Myocyte (in vitro differentiated cells): ENCODE results near the gene GK2. TPM values are rescaled to one million over a fixed set of nuclear protein-coding genes. Genes with fewer than 3 reads are reported as not detected.
A peak's percentile ranks its signal among the peaks of the same experiment; 100 is the strongest.

ENCODE experiments used
- DNase-seq: peaks from one replicate; pipeline ENCODE4 v3.0.0-alpha.2; 2012; ENCODE audit warnings: low read depth
- polyA plus RNA-seq: library from polyadenylated mRNA; unstranded; fragments of >200 nt; gene quantifications from one replicate; pipeline ENCODE4 v1.2.1, GENCODE V29; 2012; ENCODE audit warnings: missing spikeins
- total RNA-seq: library from RNA; depleted of rRNA; stranded (reverse); fragments of >200 nt; gene quantifications from 2 replicates; pipeline ENCODE4 v1.2.3, GENCODE V29; 2014

GK2 gene
- not detected in 2 replicates for total RNA-seq
- polyA plus RNA-seq: not detected

DNA sequence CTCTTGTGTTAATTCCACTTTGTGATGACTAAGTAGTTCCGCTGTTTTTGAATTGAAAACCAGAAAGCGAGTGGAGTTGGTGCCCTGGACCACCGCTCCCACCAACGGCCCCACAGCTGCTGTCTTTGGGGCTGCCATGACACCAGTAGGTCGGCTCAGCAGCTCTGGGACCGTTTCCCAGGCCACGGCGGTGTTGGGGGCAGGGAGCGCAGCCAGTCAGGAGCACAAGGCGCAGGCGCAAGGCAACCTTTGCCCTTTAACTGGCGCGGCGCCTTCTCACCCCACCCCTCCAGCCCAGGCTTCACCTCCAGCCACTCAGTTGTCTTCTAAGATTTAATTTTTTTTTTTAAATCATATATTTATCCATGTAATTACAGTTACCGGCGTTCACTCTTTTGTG lies at the start of gene GK2:
TSS of gene GK2 (minus strand) at position 166 of the 400 bp plus-strand sequence. CDS start at position 138, 28 bp downstream.
- no peak for DNase-seq

DNA sequence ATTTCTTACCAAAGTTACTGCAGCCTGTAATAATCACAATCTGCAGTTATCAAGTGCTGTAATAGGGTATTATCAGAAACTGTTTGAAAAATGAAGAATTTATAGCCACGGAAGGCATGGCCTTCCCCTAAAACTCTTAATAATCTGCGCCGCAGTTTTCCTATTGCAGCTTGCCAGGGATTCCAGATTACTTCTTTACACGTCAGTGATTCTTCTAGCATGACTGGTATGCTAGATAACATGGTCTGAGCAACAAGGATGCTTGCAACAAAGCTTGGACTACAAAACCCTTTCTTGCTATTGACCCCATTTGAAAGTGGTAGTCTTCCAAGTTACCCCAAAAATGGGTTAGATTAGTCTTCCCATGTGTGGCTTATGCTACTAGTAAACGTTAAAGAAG lies 47.2 kb upstream of the GK2 start:
- no peak for DNase-seq

DNA sequence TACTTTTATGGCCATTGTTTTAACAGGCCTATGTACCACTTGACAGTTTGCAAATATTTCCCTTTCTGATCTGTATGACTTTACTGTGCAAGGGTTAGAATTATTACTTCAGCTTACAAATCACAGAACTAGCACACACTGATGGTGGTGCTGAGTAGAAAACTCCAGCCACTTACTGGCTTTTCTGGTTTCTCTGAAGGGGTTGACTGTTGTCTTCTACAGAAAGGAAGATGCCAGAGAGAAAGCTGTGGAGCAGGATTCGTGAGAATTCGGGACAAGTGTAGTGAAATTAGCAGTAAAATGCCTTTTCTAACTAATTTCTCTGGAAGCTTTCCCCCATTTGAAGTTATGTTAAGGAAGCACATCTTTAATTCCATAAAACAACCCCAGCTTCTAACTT lies 46.6 kb upstream of the GK2 start:
- DNase-seq: no peak

DNA sequence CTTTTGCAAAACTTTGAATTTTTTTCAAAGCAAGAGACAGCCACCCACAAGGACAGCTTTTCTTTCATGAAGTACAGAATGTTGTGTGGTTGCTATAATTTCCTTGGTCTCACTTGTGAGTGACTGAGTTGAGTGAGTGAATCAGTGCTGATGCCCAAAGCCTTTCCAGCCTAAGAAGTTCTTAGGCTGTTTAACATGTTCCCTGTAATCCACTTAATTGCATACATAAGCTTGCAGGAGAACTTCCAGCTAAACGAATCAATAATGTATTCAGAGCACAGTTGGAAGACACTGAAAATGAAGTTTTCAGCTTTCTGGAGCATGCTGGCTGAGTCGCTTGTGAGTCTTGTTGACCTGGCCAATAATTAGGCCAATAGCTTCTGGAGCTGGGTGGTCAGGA lies 42.0 kb upstream of the GK2 start:
- no peak for DNase-seq

DNA sequence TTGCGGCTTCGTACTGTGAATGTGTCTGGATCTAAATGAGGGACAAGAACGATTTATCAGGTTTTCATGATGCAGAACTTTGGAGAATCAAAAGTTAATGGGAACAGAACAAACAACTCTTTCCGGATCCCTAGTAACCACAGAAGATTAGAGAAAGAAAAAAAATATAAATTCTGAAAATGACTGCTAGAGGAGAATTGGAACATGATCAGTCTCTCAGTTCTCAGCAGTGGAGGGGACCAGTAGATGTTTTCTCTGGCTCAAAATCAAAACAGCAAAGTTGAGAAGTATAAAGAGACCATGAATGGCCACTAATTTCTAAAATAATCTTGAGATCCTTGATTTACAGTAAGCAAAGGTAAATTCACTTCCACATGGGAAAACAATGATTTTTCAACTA lies 38.1 kb upstream of the GK2 start:
- DNase-seq: no peak

DNA sequence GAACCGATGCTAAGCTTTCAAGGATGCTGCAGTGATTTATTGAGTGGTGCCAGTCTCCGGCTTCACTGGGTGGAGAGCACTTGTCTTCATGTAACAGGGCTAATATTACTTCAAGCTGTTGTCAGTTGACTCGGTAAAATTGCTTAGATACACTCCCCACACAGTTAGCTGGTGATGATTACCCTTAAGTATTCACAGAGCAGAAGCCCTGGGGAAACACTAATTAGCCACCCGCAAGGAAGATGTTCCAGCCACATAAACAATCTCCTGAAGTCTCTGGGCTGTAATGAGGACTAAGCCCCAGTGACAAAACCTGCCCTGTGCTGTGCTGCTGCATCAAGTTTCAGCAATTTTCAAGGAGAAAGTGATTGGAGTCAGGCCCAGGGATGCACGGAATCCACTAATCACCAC lies 37.3 kb upstream of the GK2 start:
- DNase-seq: peak; percentile 8

DNA sequence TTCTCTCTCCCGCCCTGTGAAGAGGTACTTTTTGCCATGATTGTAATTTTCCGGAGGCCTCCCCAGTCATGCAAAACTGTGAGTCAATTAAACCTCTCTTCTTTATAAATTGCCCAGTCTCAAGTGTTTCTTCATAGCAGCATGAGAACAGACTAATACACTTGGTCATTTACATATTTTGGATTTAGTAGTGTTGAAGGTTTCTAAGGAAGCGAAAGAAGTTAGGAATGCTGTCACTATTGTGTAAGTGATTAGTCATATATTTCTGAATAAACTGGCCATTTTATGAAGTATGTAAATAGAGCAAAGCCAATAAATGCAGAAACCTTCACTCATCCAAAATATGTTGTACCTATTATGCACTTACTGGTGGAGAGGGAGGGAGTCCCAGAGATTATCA lies 34.4 kb upstream of the GK2 start:
- DNase-seq: no peak

DNA sequence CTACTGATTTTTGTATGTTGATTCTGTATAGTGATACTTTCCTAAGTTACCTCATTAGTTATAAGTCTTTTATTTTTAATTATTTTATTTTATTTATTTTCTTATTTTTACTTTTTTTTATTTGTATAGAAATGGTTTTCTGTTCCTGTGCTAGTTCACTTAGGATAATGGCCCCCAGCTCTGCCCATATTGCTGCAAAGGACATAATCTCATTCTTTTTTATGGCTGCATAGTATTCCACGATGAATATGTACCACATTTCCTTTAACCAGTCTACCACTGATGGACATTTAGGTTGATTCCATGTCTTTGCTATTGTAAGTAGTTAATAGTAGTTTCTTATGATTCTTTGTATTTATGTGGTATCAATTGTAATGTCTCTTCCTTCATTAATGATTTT lies 31.5 kb upstream of the GK2 start:
- DNase-seq: no peak

DNA sequence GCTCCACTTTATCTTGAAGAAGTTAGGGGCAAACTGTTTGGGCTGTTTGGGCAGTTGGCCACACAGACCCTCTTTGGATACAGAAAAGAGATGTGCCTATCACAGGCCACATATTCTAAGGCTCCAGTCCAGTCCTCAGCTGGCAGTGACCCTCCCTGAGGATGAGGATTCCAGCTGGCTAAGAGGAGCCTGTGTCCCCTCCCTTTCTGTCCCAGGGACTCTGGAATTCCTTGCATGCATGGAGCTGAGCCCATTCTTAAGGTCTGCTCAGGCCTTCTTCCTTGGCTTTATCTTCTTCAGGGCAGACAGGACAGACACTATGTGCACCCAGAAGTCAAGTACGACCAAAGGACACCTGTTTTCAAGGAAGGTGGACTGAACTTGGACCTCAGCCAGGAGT lies 23.8 kb upstream of the GK2 start:
- no peak for DNase-seq

DNA sequence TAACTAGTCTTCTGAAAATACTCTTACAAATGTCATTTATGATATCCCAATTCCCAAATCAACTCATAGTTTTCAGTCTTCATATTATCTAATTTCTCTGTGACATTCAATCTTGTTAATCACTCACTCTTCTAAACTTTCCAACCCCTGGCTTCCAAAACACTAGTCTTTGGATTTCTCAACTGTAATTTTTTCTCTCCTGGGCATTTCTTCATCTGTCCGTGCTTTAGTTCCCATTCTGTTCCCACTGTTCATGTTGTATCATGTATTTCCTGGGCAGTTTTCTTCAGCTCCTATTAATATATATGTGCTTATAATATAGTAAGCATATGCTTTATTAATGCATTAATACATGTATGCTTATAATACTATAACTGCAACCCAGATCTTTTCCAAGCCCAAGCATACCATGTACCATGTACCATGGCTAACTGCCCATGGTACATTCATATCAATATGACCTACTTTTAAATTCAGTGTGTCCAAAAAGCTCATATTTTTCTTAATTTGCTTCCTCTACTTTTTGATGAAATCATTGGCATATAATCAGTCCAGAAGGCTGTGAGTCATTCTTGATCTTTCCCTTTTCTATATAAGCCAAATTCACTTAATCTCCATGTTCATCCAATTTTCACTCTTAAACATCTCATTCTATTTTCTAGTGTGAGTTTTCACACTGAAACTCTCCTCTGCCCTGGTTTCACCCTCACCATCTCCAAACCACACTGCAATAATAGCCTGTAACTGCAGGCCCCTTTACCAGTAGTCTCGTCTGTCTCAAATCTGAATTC lies 21.3 kb upstream of the GK2 start:
- no peak for DNase-seq

DNA sequence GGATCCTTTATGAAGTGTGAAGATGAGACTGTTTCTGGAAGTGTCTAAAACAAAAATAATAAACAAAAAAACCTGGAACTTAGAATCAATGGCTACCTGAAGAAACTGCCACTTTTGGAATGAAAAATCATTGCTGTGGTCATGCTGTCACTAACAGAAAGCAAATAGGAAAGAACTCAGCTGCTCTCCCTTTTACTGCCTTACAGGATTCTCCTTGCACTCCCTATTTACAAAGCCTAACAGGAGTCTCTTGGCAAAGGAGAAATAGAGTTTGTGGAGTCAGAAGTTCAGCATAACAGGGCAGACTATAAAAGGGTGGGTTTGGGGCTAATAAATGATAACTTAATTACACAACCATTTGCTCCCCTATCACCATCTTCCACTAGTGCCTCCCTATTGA lies 19.0 kb upstream of the GK2 start:
- DNase-seq: no peak

DNA sequence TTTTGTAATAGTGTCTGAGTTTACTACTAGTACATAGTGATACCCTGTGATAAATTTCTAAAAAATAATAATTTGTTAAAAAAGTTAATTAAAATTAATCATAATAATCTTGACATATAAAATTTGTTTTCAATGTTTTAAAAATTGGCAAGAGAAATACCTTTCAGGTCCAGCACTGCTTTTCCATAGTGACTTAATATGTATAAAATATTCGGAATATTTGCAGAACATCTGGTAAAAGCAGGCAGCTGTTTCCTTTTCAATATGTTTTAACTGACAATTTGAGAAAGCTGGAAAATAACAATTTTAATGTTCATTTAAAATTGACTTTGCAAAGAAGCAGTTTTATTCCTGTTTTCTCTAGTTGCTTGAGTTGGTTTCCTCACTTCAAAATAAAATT lies 17.6 kb upstream of the GK2 start:
- no peak for DNase-seq

DNA sequence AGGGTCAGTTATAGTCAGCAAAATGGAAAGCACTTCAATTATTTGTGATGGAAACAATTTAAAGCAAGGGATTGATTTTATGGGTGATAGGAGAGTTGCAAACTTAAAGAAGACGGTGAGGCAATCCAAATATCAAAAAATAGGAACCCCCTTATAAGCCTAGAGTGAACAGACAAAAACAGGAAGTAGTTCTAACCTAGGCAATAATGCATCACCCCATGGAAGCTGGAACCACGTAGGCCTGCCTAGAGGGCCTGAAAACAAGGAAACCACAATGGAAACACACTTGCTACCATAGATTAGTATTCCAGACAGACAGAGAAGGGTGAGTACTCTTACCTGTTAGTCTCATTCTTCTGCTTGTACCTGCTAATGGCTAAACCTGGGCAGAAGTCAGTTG lies 13.5 kb upstream of the GK2 start:
- DNase-seq: no peak

DNA sequence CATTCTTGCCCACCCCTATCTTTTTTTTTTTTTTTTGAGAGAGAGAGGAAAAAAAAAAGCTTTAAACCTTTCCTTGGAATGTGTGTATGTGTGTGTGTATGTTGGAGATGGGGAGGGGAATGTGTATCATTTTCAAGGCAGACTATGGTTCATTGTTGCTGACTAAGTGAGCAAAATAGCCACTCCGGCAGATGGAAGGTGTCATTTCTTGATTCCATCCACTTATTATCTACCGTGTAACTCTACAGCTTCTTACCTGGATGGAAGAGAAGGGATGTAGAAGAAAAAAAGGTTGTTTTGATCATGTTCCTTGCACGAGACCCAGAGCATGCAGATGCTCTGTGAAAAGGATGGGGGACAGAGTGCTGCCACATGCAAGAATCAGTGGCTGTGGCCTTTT lies 5.9 kb upstream of the GK2 start:
- DNase-seq: no peak

DNA sequence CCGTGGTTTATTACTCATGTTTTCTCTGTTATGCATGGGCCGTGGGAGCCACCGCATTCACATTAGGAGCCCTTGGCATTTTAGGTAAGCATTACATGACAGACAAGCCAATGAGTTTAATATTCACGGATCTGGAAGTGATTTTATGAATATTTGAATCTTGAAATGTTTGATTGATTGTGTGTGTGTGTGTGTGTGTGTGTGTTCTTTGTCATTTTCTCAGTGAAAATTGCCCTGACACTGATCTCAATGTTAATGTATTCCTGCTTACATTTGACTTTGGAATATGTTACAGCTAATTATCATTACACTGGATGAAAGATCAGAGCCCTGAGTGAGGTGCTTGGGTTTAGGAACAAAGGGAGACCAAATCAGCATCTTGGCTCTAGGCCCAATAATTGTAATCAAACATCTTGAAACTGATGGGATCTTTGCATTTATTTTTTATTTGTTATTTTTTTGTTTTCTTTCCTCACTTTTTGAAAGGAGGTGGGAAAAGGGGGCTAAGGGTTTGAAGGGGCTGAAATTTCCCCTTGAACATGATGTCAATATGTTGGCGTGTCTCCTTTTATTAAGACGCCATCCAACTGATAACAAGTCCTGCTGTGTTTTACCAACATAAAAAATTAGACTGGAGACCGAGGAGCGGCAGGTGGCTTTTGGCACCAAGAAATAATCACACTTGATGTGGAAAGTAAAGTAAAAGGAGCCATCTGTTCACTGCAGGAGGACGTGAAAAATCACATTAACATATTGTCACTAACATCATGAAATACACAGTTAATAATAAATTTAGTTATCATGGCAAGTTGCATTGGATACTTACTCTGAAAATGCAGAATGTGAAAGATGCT lies 5.2 kb upstream of the GK2 start:
- DNase-seq: no peak

DNA sequence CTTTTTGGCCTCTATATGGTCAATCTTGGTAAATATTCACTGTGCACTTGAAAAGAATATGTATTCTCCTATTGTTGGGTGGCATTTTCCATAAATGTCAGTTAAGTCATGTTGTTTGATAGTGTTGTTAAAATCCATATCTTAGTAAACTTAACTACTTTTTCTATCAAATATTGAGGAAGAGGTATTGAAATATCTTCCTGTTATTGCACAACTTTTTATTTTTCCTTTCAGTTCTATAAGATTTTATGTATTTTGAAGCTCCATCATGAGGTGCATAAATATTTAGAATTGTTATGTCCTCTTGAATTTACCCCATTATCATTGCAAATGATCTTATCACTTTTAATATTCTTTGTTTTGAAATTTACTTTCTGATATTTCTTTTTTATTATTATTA lies 3.4 kb downstream of the GK2 start:
- DNase-seq: no peak

DNA sequence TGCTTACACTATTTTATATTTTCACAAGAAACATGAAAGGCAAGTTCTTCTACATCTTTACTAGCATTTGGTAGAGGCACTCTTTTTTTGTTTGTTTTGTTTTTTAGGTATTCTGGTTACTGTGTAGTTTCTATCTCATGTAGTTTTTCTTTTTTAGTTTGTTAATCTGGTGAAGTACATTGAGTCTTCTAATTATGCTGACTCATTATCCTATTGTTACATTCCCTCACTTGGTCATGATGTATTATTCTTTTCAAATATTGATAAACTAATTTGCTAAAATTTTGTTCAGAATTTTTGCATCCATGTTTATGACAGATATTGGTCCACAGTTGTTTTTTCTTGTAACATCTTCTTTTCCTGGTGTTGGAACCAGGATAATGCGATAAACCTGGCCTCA lies 4.7 kb downstream of the GK2 start:
- DNase-seq: no peak

DNA sequence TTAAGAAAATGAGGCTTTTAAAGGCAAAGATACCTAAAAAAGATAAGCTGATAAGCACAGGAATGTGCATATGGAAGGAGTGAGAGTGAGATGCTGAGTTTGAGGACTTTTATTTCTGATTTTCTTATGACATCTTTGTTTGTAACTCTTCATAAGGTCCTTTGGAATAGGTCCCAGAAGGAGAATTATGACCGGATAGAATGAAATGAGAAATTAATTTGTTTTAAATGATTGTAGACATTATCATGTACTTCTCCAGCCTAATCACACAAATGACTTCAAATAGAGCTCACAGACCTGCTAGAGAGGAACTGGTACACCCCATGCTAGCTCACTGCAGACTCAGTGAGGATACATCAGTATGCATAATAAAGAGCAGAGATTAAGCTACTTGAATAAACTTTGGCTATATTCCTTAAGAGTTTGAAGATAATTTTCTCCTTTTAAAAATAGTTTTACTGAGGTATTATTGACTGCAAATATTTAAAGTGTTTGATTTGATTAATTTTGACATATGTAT lies 5.6 kb downstream of the GK2 start:
- DNase-seq: no peak

DNA sequence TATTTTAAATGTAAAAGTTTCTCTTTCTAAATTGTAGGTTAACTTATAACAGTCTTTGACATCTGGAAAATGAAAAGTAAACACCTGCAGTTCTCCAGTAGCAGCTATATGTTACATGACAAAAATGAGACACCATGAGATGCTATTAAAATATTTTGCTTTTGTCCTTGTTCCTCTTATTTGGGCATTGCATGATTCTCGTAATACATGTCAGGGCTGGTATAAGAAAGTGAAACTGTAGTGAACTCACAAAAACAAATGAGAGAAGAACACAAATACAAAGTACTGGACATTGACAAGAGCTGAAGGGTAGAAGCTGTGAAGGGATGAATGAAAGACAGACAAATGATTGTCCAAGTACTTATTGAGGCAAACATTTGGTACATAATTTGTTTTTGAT lies 9.0 kb downstream of the GK2 start:
- no peak for DNase-seq

DNA sequence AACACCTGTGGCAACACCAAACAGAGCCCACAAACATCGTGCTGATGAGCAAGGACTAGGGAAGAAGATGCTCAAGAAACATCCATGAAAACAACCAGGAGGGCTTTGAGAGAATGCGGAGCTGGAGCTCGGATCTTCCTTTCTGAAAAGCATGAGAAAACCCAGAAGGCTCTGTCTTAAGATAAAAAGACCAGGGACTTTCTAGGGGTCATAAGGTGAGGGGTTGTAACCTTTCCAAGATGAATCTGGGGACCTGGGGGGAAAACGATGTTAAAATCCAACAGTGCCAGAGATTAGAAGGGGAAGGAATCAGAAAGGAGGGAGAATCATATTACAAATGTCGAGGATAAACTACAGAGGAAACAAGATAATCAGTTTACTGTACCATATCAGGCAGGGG lies 10.1 kb downstream of the GK2 start:
- no peak for DNase-seq

DNA sequence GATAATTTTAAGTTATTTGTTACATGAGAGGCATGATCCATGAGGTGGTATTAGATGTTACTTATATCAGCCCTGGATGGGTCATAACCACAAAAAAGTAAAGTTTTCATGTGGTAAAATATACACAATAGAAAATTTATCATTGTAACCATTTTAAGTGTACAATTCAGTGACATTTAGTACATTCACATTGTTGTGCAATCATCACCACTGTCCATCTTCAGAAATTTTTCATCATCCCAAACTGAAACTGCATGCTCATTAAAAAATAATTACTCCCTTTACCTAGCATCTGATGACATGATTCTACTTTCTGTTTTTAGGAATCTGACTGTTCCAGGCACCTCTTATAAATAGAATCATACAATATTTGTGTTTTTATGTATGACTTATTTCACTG lies 11.2 kb downstream of the GK2 start:
- no peak for DNase-seq

DNA sequence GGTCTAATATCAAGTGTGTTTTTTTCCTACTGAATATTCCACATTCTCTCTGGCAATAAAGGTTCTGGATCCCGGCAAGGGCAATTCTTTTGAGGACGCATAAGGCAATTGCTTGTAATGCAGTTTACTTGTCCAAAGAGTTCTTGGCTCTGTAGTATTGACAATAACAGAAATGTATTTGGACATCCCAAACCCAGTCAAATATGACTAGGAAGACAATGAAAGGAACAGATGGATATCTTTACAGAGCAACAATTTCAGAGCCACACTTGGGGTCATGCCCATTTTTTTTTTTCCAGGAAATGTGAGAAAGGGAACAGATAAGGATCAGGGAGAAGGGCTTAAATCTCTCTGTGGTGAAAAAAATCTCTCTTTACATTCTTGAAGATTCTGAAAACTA lies 12.2 kb downstream of the GK2 start:
- DNase-seq: no peak

DNA sequence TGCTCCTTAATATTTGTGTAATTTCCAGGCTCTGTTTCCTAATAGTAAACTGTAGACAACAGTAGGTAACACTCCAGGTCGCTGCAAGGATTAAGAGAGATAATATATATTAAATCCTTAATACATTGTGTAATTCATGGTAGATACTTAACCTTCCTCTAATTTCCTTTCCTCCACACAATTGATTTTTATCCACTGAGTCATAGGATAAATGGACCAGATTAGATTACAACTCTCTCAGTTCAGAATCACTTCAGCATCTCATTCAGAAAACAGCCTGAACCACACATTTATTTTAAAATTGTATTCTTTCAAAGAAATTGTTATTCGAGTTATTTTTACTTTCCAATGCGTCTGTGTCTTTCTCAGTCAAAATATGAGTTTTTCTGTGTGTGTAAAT lies 17.1 kb downstream of the GK2 start:
- peak; percentile 2 for DNase-seq
